Measurements from ENCODE around the gene SMC5. TPM values are rescaled to one million over a fixed set of nuclear protein-coding genes. Genes with fewer than 3 reads are reported as not detected.

The SMC5 gene
- total RNA-seq, 4 donors from 2014 or later: 26.2 to 47.4 (median 31.3) TPM

DNA sequence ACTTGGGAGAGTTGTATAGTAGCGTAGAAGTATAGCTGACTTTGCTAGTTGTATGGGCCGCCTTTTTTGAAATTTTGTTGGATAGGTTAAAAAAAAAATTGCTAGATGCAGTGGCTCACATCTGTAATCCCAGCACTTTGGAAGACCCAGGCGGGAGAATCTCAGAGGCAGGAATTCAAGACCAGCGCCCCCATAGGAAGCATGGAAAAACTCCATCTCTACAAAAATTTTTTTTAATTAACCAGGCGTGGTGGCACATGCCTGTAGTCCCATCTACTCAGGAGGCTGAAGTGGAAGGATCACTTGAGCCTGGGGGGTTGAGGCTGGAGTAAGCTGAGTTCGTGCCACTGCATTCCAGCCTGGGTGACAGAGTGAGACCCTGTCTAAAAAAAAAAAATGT lies 59.2 kb downstream of the SMC5 start:
- TF ChIP-seq, protein P1, sequence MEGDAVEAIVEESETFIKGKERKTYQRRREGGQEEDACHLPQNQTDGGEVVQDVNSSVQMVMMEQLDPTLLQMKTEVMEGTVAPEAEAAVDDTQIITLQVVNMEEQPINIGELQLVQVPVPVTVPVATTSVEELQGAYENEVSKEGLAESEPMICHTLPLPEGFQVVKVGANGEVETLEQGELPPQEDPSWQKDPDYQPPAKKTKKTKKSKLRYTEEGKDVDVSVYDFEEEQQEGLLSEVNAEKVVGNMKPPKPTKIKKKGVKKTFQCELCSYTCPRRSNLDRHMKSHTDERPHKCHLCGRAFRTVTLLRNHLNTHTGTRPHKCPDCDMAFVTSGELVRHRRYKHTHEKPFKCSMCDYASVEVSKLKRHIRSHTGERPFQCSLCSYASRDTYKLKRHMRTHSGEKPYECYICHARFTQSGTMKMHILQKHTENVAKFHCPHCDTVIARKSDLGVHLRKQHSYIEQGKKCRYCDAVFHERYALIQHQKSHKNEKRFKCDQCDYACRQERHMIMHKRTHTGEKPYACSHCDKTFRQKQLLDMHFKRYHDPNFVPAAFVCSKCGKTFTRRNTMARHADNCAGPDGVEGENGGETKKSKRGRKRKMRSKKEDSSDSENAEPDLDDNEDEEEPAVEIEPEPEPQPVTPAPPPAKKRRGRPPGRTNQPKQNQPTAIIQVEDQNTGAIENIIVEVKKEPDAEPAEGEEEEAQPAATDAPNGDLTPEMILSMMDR (IDR thresholded peaks at IDR 0.05; ENCODE audit: low read depth): no peak

DNA sequence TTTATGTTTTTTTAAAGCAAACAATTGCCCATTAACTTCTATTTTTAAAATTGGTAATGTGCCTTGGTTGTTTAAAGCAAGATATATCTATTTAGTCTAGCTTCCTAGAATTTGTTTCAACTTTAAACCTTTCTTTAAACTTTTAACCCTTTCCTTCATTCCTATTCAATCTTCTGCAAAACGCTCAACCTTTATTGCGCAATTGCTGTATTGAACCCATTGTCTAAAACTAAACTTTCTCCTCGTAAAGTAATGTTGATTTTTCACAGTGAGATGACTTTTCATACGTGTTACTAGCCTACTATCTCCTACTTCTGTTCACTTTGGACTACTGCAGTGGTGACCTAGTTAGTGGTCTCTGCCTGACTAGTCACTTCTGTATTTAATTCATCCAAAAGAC lies 63.3 kb downstream of the SMC5 start:
- TF ChIP-seq, protein P1 (IDR thresholded peaks at IDR 0.05; ENCODE audit: low read depth): no peak

DNA sequence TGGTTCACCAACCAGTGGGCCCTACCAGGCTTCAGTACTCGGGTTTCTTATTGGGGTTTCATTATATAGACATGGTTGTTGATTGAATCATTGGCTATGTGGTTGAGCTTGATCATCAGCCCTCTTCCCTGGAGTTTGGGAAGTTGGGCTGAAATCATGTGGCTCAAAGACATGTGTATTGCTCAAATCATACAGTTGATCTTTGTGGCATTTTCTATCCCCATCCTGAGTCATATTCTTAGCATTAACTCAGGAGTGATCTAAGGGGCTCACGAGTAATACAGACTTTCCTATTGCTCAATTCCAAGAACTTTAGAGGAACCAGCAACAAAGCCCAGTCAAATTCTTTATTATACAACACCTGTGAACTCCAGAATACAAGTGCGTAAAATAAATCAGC lies 66.2 kb downstream of the SMC5 start:
- TF ChIP-seq, protein P1 (IDR thresholded peaks at IDR 0.05; ENCODE audit: low read depth): no peak

DNA sequence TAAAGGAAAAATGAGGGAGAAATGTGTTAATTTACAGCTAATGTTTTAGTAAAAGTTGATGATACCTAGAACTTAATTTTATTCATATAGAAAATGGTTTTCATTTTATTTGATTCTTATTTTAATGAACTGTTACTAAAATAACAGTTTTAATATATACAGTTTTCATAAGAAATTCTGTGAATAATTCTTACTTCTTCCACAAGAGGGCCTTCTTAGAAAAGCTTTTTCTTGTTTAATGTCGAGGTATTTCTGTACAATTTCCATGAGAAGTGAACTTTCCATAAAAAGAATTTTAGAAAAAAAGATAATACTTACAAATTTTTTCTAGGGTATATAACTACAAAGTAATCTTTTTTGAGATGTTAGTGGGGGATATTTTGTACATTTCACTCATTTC lies 81.8 kb downstream of the SMC5 start:
- TF ChIP-seq, protein P1 (IDR thresholded peaks at IDR 0.05; ENCODE audit: low read depth): no peak

DNA sequence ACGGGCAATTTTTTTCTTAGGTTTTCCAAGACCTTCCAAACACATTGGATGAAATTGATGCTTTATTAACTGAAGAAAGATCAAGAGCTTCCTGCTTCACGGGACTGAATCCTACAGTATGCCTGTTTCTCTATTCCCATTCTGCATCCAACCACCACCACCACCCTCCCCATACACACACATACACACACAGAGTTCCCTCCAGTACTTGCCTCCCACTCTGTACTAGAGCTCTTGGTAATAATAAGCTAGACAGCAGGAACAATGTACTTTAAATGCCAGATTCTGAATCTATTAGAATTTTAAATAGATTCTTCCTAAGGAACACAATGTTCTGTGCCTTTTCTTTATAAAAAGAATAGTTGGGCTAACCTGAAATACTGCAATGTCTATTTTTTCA lies 88.3 kb downstream of the SMC5 start:
- TF ChIP-seq, protein P1 (IDR thresholded peaks at IDR 0.05; ENCODE audit: low read depth): no peak

DNA sequence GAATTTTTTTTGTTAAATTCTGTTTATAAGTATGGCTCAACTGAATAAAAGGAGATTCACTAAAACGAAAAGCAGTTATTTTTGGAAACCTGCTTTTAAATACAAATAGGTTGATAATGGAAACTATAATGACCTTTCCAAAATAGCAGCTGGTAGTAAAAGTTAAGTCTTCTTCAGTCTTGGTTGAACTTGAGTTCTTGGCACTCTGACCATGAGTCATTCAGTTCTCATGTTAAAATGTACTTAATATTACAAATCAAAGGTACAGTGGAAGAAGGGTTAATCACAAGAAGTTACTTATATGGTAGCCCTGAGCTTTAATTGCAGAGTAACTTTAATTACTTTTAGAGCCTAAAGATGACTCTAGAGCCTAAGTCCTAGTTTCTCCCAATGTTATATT lies 93.6 kb downstream of the SMC5 start:
- TF ChIP-seq, protein P1 (IDR thresholded peaks at IDR 0.05; ENCODE audit: low read depth): no peak

DNA sequence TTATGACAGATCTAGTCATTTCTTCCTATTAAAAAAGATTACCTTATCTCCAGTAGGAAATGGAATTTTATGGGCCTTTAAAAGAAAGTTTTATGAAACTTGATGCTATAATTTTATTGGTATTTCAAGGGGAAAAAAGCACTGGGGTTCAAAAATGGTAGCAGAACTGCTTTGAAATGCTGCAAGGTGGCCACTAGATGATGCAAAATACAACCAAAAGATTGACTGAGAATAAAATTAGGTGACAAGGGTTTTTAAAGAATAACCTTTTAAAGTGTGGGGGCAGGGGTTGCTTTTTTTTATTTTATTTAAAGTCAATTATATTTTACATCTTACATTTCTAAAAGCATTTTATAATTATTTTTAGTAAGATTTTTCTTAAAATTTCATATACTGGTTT lies 94.0 kb downstream of the SMC5 start:
- TF ChIP-seq, protein P1 (IDR thresholded peaks at IDR 0.05; ENCODE audit: low read depth): no peak

Data from subcutaneous adipose tissue (tissue), 4 donors.